Hepatic stellate cell (primary cell): ENCODE data around the gene THRAP3.

Experiments used
- DNase-seq: peaks from one replicate; pipeline ENCODE4 v3.0.0; 2011; ENCODE audit warnings: low spot score

The THRAP3 gene

DNA sequence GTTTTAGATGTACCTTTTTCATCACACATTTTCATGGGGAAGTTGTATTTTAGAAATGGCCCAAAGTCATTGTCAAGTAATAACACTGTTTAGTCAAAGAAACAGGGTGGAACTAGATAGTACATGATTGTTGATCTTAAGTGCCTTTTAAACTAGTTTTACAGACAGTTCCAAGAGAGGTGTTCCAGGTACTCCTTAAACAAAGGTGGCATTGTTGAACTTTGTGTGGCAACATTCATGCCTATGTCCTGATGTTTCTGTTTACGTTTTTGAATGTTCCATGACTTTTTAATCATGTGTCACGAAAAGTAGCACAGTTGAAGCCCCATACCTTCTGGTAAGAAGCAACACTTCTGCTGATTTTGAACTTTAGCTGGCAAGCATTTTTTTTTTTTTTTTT is 72.8 kb downstream of the THRAP3 start:
- no peak for DNase-seq

DNA sequence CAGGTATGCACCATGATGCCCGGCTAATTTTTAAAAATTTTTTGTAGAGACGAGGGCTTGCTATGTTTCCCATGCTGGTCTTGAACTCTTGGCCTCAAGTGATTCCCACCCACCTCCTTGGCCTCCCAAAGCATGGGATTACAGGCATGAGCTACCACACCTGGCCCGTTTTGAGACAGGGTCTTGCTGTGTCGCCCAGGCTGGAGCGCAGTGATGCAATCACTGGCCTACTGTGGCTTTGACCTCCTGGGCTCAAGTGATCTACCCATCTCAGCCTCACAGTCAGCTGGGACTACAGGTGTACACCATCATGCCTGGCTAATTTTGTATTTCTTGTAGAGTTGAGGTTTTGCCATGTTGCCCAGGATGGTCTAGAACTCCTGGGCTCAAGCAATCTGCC is 74.4 kb downstream of the THRAP3 start:
- no peak for DNase-seq

DNA sequence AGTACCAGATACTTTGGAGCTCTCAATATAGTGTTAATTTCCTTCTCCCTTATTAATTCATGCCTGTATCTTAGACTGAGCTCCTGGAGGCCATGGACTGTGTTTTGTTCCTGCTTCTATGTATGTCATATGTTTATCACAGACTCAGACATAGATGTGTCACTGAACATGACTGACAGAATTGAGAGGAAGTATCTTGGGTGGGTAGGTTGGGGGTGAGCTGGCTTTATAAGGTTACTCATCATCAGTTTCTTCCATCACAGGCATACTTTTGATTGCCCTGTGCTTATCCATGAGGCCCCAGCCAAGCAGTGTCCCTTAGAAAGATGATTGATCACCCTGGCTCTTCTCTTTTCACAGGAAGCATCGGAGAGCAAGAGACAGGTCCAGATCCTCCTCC is 76.3 kb downstream of the THRAP3 start:
- no peak for DNase-seq

DNA sequence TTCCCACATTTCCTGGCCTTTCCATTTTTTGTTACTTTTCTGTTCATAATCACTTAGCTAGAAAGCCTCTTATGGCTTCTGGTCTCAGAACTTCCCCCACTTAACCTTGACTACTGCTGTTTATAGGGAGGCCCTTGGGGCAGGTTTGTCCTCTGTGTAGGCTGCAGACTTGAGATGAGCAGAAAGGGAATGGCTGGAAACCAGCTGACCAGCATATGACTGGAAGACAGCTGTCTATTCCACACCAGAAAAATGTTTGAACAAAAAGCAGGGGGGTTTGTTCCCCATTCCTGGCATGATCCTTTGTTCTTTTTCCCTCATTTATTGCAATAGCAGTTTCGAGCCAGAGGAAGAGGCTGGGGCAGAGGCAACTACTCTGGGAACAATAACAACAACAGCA is 77.0 kb downstream of the THRAP3 start:
- no peak for DNase-seq

DNA sequence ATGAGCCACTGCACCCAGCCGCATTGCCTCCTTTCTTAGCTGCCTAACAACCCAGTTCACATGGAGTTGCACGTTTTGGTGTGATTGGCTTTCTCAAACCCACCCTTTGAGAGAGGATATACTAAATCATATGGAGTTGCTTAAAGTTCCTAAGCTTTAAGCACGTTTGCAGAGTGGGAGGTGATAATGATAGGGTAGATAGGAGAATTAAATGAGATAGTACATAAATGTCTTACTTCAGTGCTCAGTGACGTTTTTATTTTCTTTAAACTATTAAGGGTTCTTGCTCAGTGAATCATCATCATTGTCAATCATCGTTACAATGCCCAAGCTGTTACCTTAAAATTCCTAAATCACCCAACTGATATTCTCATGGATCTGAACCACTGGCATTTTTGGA is 79.0 kb downstream of the THRAP3 start:
- no peak for DNase-seq

DNA sequence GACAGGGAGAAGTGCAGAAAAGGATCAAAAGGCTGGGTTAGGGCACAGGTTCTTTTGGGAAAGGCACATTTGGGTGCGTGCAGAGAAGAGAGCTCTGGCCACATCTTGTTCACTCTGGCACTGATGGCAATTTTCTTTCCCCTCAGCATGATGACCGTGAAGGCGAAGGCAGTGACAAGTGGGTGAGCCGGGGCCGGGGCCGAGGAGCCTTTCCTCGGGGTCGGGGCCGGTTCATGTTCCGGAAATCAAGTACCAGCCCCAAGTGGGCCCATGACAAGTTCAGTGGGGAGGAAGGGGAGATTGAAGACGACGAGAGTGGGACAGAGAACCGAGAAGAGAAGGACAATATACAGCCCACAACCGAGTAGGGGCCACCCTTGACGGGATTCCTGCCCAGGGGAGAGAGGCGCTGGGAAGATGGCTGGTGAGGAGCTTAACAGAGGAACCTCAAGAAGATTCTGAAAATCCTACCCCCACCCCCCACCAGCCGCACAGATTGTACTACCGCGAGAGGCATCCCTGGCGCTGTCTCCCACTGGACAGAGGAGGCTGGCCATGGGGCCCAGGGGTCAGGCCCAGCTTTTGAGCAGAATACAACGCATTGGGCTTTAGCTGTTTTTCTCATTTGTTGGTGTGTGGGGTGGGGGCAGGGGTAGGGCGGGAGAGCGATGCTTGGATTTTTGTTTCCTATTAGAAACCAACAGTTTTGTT is 79.6 kb downstream of the THRAP3 start:
- no peak for DNase-seq

DNA sequence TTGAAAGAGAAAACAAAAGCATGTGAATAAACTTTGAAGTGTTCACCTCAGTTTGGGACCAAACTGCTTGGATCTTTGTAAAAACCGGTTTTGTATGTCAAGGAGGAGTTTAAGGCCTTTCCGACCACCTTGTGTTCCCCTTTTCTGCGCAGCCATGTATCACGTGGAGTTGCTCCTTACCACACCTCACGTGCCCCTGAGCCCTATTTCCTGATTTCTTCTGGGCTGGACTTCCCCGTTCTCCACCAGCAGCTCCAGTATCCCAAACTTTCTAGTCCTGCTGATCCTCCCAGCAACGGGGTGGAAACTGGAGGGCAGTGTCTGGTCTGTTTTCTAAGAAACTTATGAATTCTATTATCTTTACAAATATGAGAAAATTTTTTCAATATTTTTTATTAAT is 80.3 kb downstream of the THRAP3 start:
- no peak for DNase-seq

DNA sequence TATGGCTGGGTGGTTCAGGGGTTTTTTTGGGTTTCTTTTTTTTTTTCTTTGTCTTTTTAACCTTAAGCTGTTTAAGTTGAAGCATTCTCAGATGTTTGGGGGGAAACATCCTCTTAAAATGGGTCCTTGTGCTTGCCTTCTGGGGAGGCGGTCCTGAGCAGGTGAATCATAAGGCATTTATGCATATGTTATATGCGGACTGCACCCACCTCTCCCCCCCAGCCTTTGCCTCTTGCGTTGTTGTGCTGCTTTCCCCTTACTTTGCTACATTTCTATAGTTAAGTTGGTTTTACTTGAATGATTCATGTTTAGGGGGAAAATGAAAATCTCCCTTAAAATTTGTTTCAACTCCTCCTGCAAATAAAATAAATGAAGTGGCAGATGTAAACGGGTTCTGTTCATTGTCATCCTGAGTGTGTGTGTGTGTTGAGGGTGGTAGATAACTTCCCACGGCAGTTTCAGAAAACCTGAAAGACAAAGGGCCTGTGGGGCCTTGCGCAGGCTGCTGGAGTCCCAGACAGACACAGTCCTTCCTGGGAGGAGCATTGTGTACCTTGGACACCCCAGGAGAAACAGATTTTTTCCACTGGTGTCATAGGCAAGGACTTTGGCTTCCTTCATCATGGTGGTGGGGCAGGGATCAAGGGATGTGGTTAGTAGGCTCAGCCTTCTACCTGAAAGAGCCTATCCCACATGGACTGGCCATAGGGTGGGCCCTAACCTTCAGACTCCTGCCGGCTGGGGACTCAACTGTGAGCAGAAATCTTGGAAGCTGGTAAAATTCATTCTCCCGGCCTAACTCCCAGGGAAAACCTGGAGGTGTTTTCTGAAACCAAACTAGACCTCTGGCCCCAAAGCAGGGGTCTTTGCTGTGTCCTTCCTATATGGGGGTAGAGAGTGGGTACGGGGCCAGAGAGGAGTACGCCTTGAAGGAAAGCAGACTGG is 81.0 kb downstream of the THRAP3 start:
- no peak for DNase-seq

DNA sequence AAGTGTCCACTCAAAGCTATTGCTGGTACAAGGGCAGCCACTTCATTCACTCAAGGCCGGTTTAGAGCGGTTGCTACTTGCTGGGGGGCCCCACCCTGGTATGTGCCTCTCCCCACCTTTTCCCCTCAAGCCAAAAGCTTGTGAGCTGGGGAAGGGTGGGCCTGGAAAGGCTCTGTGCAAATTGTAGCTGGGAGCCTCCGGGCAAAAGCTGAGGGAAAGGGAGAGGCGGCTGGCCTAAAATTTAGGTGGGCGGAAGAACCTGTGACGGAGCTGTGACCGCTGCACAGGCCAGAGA is 81.6 kb downstream of the THRAP3 start:
- no peak for DNase-seq

DNA sequence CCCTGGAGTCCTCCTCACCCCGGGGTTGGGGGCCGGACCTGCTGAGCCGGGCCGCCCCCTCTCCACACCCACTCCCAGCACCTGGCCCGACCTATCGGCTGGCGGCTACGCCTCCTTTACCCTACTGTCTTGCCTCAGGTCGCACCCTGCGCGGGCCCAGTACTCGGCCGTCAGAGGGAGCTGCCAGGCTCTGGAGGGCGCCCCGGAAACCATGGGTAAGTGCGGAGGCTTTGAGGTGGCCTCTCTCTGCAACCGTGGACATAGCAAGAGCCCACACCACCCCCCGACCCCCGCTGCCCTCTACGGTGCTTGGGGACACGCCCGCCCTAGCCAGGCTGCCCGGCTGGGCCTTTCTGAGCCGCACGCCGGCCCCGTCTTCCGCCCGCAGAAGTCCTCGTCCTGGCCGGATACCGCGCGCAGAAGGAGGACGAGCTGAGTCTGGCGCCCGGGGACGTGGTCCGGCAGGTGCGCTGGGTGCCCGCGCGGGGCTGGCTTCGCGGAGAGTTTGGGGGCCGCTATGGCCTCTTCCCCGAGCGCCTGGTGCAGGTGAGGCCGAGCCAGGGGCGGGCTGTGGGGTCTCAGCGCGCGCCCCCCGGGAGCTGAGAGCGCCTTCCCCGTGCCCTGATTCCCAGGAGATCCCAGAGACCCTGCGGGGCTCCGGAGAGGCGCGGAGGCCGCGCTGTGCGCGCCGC is 82.1 kb downstream of the THRAP3 start, which contains the start of gene SH3D21:
TSS of gene SH3D21 (plus strand) at position 159 of the 692 bp plus-strand sequence. CDS start at position 212, 53 bp downstream.
- no peak for DNase-seq

DNA sequence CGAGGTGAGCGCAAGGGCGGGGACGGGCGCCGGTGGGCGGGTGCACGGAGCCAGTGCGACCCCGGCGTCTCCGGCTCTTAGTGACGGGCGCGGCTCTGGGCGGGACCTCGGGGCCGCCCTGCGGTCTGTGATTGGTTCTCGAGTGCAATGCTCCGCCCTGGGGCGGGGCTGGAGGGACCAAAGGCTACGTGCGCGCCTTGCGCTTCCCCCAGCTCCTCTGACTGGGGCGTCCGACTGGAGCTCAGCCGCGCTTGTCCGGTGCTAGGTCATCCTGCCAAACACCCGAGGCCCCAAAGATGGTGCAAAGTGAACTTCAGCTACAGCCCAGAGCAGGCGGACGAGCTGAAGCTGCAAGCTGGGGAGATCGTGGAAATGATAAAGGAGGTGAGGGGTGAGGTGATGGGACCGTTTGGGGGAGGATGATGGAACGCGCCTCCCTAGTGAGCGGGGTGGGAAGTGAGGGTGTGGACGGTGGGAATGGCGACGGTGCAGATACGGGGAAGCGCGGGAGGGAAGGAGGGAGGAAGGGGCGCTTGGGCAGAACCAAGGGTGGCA is 82.7 kb downstream of the THRAP3 start:
- peak; percentile 96 for DNase-seq

DNA sequence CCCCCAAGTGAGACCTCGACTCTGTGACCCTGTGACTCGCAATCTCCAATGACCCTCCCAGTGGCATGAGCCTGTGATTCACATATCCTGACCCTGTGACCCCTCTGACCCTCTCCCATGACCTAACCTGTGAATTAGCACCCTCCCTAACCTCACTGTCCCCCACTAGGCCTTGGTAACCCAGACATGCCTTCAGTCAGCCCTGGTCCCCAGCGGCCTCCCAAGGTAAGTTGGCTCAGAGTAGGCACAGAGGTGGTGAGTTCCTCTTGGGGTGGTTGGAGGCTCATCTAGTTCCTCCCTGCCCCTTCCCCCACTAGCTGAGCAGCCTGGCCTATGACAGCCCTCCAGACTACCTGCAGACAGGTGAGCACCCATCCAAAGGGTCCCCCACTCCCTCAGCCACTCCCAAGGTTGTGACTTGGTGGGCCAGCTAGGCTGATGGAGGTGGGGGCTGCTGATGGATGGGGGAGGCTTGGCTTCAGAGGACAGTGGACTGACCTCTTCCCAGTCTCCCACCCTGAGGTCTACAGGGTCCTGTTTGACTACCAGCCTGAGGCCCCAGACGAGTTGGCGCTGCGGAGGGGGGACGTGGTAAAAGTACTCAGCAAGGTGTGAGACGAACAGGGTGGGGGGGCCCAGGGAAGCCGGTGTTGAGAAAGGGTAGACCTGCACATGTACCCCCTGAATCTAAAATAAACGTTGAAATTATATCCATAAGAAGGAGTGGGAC is 83.5 kb downstream of the THRAP3 start:
- DNase-seq = no peak

DNA sequence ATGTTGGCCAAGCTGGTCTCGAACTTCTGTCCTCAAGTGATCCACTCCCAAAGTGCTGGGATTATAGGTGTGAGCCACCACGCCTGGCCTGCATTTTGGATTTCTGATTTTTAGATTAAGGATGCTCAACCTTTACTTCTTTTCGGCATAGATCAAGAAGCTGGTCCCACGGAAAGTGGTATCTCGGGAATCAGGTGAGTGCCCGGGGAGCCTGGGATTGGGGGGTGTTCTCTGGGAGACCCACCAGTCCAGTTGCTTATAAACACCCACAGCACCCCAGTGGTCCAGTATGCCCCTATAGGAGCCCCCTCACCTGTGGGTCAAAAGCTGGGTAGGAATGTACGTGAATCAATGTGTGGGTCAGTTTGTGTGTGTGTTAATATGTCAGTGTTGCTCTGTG is 85.2 kb downstream of the THRAP3 start:
- DNase-seq = no peak

DNA sequence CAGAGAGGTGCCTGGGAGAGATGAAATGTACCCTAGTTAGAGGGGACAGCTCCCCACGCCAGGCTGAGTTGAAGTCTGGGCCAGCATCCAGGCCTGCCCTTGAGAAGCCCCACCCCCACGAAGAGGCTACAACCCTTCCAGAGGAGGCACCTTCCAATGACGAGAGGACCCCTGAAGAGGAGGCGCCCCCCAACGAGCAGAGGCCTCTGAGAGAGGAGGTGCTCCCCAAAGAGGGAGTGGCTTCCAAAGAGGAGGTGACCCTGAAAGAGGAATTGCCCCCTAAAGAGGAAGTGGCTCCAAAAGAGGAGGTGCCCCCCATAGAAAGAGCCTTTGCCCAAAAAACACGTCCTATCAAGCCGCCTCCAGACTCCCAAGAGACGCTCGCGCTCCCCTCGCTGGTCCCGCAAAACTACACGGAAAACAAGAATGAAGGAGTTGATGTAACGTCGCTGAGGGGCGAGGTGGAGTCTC is 96.1 kb downstream of the THRAP3 start:
- DNase-seq = no peak

DNA sequence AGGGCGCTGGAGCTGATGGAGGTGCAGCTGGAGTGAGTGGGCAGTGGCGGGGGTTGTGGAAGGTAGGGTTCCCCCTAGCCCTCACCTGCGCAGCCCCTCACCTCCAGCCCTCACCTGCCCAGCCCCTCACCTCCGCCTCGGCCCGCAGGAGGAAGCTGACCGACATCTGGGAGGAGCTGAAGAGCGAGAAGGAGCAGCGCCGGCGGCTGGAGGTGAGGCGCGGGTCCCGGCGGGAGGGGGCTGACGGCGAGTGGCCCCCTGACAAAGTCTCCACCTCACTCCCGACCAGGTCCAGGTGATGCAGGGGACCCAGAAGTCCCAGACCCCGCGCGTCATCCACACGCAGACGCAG is 96.5 kb downstream of the THRAP3 start:
- no peak for DNase-seq

DNA sequence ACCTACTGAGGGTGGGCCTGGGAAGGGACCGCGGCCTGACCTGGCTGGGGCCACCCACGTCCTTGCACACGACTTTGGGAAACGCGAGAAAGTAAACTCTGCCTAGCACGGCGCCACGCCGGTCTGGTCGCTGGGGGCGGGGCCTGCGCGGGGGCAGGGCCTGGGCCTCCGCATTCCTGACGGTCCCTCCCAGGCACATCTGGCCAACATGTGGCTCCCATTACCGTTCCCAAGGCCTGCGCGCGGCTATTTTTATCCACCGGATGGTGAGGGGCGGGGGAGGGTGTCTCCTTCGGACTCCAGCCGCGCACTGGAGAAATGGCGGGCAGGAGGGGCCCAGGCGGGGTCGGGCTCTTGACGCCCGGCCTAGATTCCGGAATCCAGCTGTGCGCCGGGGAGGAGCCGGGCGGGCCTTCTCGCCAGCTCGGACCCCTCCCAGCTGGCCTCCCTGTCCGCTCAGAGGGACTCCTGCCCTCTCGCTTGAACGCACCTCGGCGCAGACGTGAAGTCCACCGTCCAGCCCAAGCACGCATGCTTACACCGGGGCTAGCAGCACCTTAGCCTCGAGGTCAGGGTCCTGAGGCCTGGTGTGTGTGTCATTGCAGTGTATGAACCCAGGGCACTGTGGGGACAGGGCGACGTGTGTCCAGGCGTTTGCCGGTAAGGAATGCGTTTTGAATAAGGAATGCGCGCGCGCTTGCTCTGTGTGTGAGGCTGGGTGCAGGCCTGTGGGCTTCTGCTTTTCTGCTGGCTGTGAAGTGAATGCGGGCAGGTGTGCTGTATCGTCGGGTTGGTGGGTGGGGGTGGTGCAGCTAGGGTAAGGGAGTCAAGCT is 97.1 kb downstream of the THRAP3 start:
- peak; percentile 90 for DNase-seq

DNA sequence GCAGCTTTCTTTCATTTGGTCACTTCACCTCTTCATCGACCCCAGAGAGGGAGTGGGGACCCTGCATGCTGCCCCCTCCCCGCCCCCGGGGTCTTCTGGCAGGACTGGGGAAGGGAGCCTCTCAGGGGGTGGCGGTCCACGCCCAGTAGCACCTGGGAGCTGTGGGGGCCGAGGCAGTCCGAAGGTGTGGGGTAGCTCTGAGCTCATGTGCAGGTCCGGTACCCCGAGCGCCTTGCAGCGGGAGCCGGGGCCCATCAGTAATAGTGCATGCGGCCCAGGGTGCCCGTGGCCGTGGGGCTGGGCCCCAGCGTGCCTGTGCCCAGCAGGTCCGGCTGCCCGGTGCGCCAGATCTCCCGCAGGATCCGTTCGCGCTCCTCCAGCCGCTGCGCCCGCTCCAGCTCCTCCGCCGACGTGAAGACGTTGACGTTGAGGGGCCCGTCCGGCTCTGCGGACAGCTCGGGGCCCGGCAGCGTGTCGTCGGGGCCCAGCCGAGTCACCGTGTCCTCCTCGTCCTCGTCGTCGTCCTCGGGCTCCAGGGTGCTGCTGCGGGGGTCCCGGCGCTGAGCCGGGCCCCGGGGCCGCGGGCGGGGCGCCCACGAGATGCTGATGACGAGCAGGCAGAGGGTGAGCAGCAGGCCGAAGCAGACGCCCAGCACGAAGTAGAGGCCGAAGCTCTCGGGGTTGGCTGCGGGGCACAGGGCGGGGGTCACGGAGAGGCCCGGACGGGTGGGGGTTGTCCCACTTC is 98.0 kb downstream of the THRAP3 start:
- DNase-seq = peak; percentile 48

DNA sequence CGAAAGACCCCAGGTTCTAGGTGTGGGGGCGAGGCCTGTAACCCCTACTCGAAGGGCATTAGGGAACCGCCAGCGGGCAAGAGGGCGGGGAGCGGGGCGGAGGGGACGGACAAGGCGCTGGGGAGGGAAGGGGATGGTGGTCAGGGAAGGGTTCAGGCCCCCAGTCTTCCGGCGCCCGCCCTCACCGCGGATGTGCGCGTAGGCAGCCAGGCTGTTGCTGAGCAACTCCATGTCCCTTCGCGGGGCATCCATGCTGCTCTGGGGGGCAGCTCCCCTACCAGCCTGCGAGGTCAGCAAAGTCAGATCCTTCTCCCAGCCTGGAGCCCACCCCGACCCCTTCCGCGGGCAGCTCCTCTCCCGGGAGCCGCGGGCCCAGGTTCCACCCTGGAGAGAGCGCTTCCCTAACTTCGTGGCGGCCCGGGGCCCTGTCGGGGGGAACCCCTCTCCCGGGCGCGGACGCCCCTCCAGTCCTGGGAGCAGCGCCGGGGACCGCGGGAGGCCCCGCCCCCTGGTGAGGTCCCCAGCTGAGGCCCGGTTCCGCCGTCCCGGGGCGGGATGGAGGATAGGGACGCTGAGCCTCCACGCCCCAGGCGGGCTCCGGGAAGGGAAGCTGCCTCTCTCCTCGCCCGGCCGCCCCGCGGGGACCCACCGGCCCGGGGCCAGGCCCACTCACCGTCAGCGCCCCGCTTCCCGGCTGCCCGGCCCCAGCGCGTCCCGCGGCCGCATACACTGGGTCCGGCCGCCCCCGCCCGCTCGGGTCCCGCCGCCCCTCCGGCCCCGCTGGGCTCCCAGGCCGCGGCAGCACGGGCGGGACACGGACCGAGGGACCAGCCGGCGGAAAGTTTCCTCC is 98.8 kb downstream of the THRAP3 start:
- peak; percentile 62 for DNase-seq

DNA sequence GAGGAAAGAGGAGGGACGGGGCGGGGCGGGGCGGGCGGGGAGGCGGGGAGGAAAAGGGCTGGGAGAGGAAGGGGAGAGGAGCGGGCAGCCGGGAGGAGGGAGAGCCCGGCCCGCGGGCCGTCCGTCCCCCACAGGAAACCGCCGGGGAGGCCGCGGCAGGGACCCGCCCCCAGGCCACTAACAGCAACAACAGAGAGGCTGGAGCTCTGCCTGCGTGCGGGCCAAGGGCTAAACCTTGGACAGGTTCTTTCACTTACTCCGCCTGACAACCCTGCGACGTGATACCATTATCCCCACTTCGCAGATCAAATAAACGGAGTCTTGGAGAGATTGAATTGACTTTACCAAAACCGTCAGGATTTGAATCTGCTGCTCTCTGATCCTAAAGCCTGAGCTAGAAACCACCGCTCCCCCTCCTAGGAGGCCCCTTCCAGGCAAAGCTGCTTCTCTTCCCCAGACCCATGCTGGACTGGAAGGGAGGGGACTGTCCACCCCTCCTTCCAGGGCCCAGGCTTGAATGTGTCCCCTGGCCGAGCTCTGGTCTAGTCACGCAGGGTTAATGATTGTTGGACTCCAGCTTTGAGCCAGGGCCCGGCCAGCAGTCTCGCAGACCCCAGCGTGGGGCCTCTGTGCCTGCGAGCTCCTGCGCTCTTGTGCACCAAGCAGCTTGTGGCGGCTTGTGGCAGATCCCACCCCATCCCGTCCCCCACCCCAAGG is 99.6 kb downstream of the THRAP3 start, which contains the start of gene EVA1B:
TSS of gene EVA1B (minus strand) at position 10 of the 717 bp plus-strand sequence. CDS start 608 bp downstream, outside the sequence.
- peak; percentile 88 for DNase-seq
